Chondrocyte (in vitro differentiated cells): ENCODE data around the gene FEZ2. TPM values are rescaled to one million over a fixed set of nuclear protein-coding genes. Genes with fewer than 3 reads are reported as not detected.

Experiments
- DNase-seq: peaks from one replicate; pipeline ENCODE4 v3.0.0; 2021; ENCODE audit warnings: mixed read lengths, low spot score
- H3K27ac Mint-ChIP-seq: one replicate; pipeline ENCODE4 v1.8.0; 2021; ENCODE audit warnings: mild to moderate bottlenecking, moderate library complexity, mixed read lengths; ENCODE audit not compliant: unreplicated experiment
- H3K27me3 Mint-ChIP-seq: 2 replicates; pipeline ENCODE4 v1.8.0; 2021; ENCODE audit warnings: low read depth, mixed read lengths
- H3K36me3 Mint-ChIP-seq: 2 replicates; pipeline ENCODE4 v1.8.0; 2021; ENCODE audit warnings: low read depth, mixed read lengths
- H3K4me1 Mint-ChIP-seq: 2 replicates; pipeline ENCODE4 v1.8.0; 2021; ENCODE audit warnings: low read depth, mild to moderate bottlenecking, mixed read lengths
- H3K4me3 Mint-ChIP-seq: one replicate; pipeline ENCODE4 v1.8.0; 2021; ENCODE audit warnings: mild to moderate bottlenecking, moderate library complexity, mixed read lengths; ENCODE audit not compliant: unreplicated experiment
- H3K9me3 Mint-ChIP-seq: 2 replicates; pipeline ENCODE4 v1.8.0; 2021; ENCODE audit warnings: low read depth, mixed read lengths
- CTCF ChIP-seq: fragments of 200-600 bp; sonication (generic); IDR thresholded peaks from 2 replicates; pipeline ENCODE4 v1.5.0; 2021; ENCODE audit warnings: antibody characterized with exemption, mild to moderate bottlenecking, moderate library complexity
- total RNA-seq: library from RNA; stranded (reverse); gene quantifications from 3 replicates; pipeline ENCODE4 v1.2.1, GENCODE V29; 2021

Gene FEZ2
- total RNA-seq, 1 donor from 2014 or later = 46.8 TPM

- no peak overlapping the region for H3K4me3 Mint-ChIP-seq
- no peak for TF ChIP-seq CTCF
- DNase-seq = no peak
- peaks cover 33% of the 10 kb centered on the region for H3K36me3 Mint-ChIP-seq
- peaks cover 14% of the 10 kb centered on the region for H3K4me1 Mint-ChIP-seq
- no peaks in the 10 kb centered on the region for H3K9me3 Mint-ChIP-seq
- no peaks in the 10 kb centered on the region for H3K27me3 Mint-ChIP-seq
- H3K27ac Mint-ChIP-seq = peak overlapping the region; percentile 8
These were observed 56.8 kb downstream of the FEZ2 start for GRCh38 chr2:36540986-36541754.

- H3K9me3 Mint-ChIP-seq = no peaks in the 10 kb centered on the region
- TF ChIP-seq CTCF = no peak
- no peak overlapping the region for H3K4me3 Mint-ChIP-seq
- no peak for DNase-seq
- H3K36me3 Mint-ChIP-seq = peaks cover 27% of the 10 kb centered on the region
- H3K4me1 Mint-ChIP-seq = peaks cover 4% of the 10 kb centered on the region
- H3K27me3 Mint-ChIP-seq = no peaks in the 10 kb centered on the region
- no peak overlapping the region for H3K27ac Mint-ChIP-seq
These were observed 58.3 kb downstream of the FEZ2 start for GRCh38 chr2:36539631-36540030.

GRCh38 chr2:36538335-36538734 is 59.6 kb downstream of the FEZ2 start:
- H3K9me3 Mint-ChIP-seq = no peaks in the 10 kb centered on the region
- H3K36me3 Mint-ChIP-seq = peaks cover 26% of the 10 kb centered on the region
- no peak overlapping the region for H3K4me3 Mint-ChIP-seq
- no peak for DNase-seq
- H3K4me1 Mint-ChIP-seq = peaks cover 4% of the 10 kb centered on the region
- TF ChIP-seq CTCF = no peak
- no peaks in the 10 kb centered on the region for H3K27me3 Mint-ChIP-seq
- H3K27ac Mint-ChIP-seq = peak overlapping the region; percentile 33

- H3K4me1 Mint-ChIP-seq = peaks cover 8% of the 10 kb centered on the region
- DNase-seq = no peak
- H3K27me3 Mint-ChIP-seq = no peaks in the 10 kb centered on the region
- no peak overlapping the region for H3K4me3 Mint-ChIP-seq
- TF ChIP-seq CTCF = no peak
- H3K27ac Mint-ChIP-seq = no peak overlapping the region
- no peaks in the 10 kb centered on the region for H3K9me3 Mint-ChIP-seq
- H3K36me3 Mint-ChIP-seq = peaks cover 31% of the 10 kb centered on the region
These were observed 61.2 kb downstream of the FEZ2 start for GRCh38 chr2:36536776-36537175.

- no peak for TF ChIP-seq CTCF
- Mint-ChIP-seq H3K4me1 (peaks cover 21% of the 10 kb centered on the region), H3K36me3 (peaks cover 27% of the 10 kb centered on the region), H3K27ac (no peak overlapping the region), H3K4me3 (no peak overlapping the region), H3K27me3 (no peaks in the 10 kb centered on the region), H3K9me3 (no peaks in the 10 kb centered on the region)
- DNase-seq = no peak
These were observed 62.9 kb downstream of the FEZ2 start for GRCh38 chr2:36535099-36535498.
